ENCODE data around the gene LSM14A. TPM values are rescaled to one million over a fixed set of nuclear protein-coding genes. Genes with fewer than 3 reads are reported as not detected.
"Not testable (repeated sequence)": the region's sequence is repeated elsewhere in the genome, so short reads cannot be mapped to it uniquely, and the experiment has no call there.

The LSM14A gene
- total RNA-seq, 5 donors from 2014 or later (not counting 1 experiment from before 2014, with no cell fraction given): 135 to 180 (median 159) TPM

DNA sequence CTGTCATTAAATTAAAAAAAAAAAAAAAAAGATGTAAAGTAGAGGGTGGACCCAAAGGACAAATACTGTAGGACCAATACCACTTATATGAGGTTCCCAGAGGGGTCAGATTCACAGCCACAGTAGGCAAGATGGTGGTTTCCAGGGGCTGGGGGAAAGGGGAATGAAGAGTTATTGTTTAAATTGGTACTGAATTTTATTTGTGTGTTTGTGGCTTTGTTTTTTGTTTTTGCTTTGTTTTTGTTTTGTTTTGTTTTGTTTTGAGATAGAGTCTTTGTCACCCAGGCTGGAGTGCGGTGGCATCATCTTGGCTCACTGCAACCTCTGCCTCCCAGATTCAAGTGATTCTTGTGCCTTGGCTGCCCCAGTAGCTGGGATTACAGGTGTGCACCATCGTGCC is 17.9 kb upstream of the LSM14A start:
- H3K27ac ChIP-seq (ENCODE audit: low read length): no peak overlapping the region
- no peak overlapping the region for H3K4me3 ChIP-seq (ENCODE audit: control insufficient read depth in 1 of 2, extremely low read depth in 1 of 2, low read length in 1 of 2)
- no peaks in the 10 kb centered on the region for H3K4me1 ChIP-seq (ENCODE audit: control insufficient read depth in 1 of 2, extremely low read depth in 1 of 2, insufficient read depth in 2 of 2, low read length in 2 of 2)
- CTCF ChIA-PET: interaction anchor here in 1 of 2 donors (0.7 kb wide), 1 partner anchor 407 kb away, joined by 5 read pairs; no protein-coding TSS in a partner anchor
- Mint-ChIP-seq H3K27ac (no peak overlapping the region), H3K9me3 (no peaks in the 10 kb centered on the region), H3K36me3 (no peaks in the 10 kb centered on the region), H3K4me1 (no peaks in the 10 kb centered on the region), H3K4me3 (no peak overlapping the region), H3K27me3 (peaks cover 0 to 1% of the 10 kb centered on the region in 2 donors)
- DNase-seq (no peak), ATAC-seq (replicated peaks in 1 of 4) (no peak)
- WGBS (ENCODE audit: insufficient coverage): 80% methylated on average over 2 of the region's 2 CpGs
- no peaks in the 10 kb centered on the region for H3K36me3 ChIP-seq (ENCODE audit: control insufficient read depth in 2 of 2, extremely low read depth in 1 of 2, insufficient read depth in 1 of 2, low read length in 1 of 2)
- POLR2A ChIA-PET: no interaction called here
- H3K27me3 ChIP-seq (replicated peaks in 1 of 2; ENCODE audit: control insufficient read depth in 2 of 2, extremely low read depth in 1 of 2, insufficient read depth in 2 of 2, low read length in 1 of 2): peaks cover 0 to 3% of the 10 kb centered on the region in 2 experiments
- no peaks in the 10 kb centered on the region for H3K9me3 ChIP-seq

- POLR2A ChIA-PET: interaction anchor here in 1 of 2 donors (0.7 kb wide), 1 partner anchor 18 kb away, joined by 3 read pairs; no protein-coding TSS in a partner anchor
- Mint-ChIP-seq H3K36me3 (no peaks in the 10 kb centered on the region), H3K4me1 (no peaks in the 10 kb centered on the region), H3K27ac (no peak overlapping the region), H3K4me3 (no peak overlapping the region), H3K9me3 (no peaks in the 10 kb centered on the region), H3K27me3 (peaks cover 0 to 1% of the 10 kb centered on the region in 2 donors)
- WGBS (ENCODE audit: insufficient coverage): 80% methylated on average over 1 of the region's 5 CpGs
- Histone ChIP-seq H3K9me3 (no peaks in the 10 kb centered on the region), H3K27ac (ENCODE audit: low read length) (no peak overlapping the region), H3K4me1 (ENCODE audit: control insufficient read depth in 1 of 2, extremely low read depth in 1 of 2, insufficient read depth in 2 of 2, low read length in 2 of 2) (no peaks in the 10 kb centered on the region), H3K36me3 (ENCODE audit: control insufficient read depth in 2 of 2, extremely low read depth in 1 of 2, insufficient read depth in 1 of 2, low read length in 1 of 2) (no peaks in the 10 kb centered on the region), H3K27me3 (replicated peaks in 1 of 2; ENCODE audit: control insufficient read depth in 2 of 2, extremely low read depth in 1 of 2, insufficient read depth in 2 of 2, low read length in 1 of 2) (peaks cover 0 to under 1% of the 10 kb centered on the region in 2 experiments), H3K4me3 (ENCODE audit: control insufficient read depth in 1 of 2, extremely low read depth in 1 of 2, low read length in 1 of 2) (no peak overlapping the region)
- CTCF ChIA-PET: no interaction called here
- ATAC-seq (replicated peaks in 1 of 4): no peak
- DNase-seq: no peak
Measured at GRCh38 chr19:34155686-34156085, 16.6 kb upstream of the LSM14A start.

DNA sequence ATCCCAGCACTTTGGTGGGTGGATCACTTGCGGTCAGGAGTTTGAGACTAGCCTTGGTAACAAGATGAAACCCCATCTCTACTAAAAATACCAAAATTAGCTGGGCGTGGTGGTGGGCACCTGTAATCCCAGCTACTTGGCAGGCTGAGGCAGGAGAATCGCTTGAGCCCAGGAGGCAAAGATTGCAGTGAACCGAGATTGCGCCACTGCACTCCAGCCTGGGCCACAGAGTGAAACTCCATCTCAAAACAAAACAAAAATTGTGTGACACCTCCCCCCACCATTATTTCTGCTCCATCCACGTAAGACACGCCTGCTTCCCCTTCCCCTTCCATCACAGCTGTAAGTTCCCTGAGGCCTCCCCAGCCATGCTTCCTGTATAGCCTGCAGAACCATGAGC is 13.3 kb upstream of the LSM14A start:
- H3K36me3 ChIP-seq (ENCODE audit: control insufficient read depth in 2 of 2, extremely low read depth in 1 of 2, insufficient read depth in 1 of 2, low read length in 1 of 2); H3K27ac Mint-ChIP-seq; H3K27me3 ChIP-seq (replicated peaks in 1 of 2; ENCODE audit: control insufficient read depth in 2 of 2, extremely low read depth in 1 of 2, insufficient read depth in 2 of 2, low read length in 1 of 2); ATAC-seq (replicated peaks in 1 of 4); H3K27ac ChIP-seq (ENCODE audit: low read length); H3K4me3 ChIP-seq (ENCODE audit: control insufficient read depth in 1 of 2, extremely low read depth in 1 of 2, low read length in 1 of 2); H3K4me1 Mint-ChIP-seq; CTCF ChIA-PET; H3K36me3 Mint-ChIP-seq; H3K9me3 Mint-ChIP-seq; H3K4me3 Mint-ChIP-seq; DNase-seq; POLR2A ChIA-PET; H3K9me3 ChIP-seq; H3K27me3 Mint-ChIP-seq; H3K4me1 ChIP-seq (ENCODE audit: control insufficient read depth in 1 of 2, extremely low read depth in 1 of 2, insufficient read depth in 2 of 2, low read length in 2 of 2): not testable (repeated sequence)
- WGBS (ENCODE audit: insufficient coverage): 81% methylated on average over 7 of the region's 7 CpGs

- H3K27me3 Mint-ChIP-seq; H3K27ac Mint-ChIP-seq; H3K9me3 ChIP-seq; POLR2A ChIA-PET; H3K36me3 ChIP-seq (ENCODE audit: control insufficient read depth in 2 of 2, extremely low read depth in 1 of 2, insufficient read depth in 1 of 2, low read length in 1 of 2); H3K4me1 Mint-ChIP-seq; H3K4me3 ChIP-seq (ENCODE audit: control insufficient read depth in 1 of 2, extremely low read depth in 1 of 2, low read length in 1 of 2); H3K4me1 ChIP-seq (ENCODE audit: control insufficient read depth in 1 of 2, extremely low read depth in 1 of 2, insufficient read depth in 2 of 2, low read length in 2 of 2); H3K27ac ChIP-seq (ENCODE audit: low read length); ATAC-seq (replicated peaks in 1 of 4); H3K9me3 Mint-ChIP-seq; H3K27me3 ChIP-seq (replicated peaks in 1 of 2; ENCODE audit: control insufficient read depth in 2 of 2, extremely low read depth in 1 of 2, insufficient read depth in 2 of 2, low read length in 1 of 2); DNase-seq; H3K36me3 Mint-ChIP-seq; H3K4me3 Mint-ChIP-seq: not testable (repeated sequence)
- CTCF ChIA-PET: interaction anchor here in 1 of 2 donors (0.5 kb wide), 1 partner anchor 824 kb away, joined by 9 read pairs; no protein-coding TSS in a partner anchor
- WGBS (ENCODE audit: insufficient coverage): no CpG with 5 or more reads among the region's 5 CpGs
Measured at GRCh38 chr19:34159541-34159940, 12.8 kb upstream of the LSM14A start.

DNA sequence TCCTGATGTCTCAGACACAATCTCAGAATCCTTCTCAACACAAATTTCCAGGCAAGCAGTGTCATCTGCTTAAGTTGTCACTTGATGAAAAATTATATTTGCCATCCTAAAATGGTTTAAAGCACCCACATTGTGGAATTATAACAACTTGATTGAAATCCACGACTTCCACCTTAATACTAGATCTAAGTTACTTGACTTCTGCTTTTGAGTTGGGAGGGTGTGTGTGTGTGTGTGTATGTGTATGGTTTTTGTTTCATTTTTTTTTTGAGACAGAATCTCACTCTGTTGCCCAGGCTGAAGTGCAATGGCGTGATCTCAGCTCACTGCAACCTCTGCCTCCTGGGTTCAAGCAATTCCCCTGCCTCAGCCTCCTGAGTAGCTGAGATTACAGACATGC is 10.4 kb upstream of the LSM14A start:
- CTCF ChIA-PET; H3K27me3 ChIP-seq (replicated peaks in 1 of 2; ENCODE audit: control insufficient read depth in 2 of 2, extremely low read depth in 1 of 2, insufficient read depth in 2 of 2, low read length in 1 of 2); H3K4me1 Mint-ChIP-seq; H3K9me3 ChIP-seq; H3K4me3 Mint-ChIP-seq; H3K4me3 ChIP-seq (ENCODE audit: control insufficient read depth in 1 of 2, extremely low read depth in 1 of 2, low read length in 1 of 2); POLR2A ChIA-PET; H3K27ac ChIP-seq (ENCODE audit: low read length); ATAC-seq (replicated peaks in 1 of 4); H3K27ac Mint-ChIP-seq; H3K9me3 Mint-ChIP-seq; H3K27me3 Mint-ChIP-seq; DNase-seq; H3K36me3 ChIP-seq (ENCODE audit: control insufficient read depth in 2 of 2, extremely low read depth in 1 of 2, insufficient read depth in 1 of 2, low read length in 1 of 2); H3K36me3 Mint-ChIP-seq; H3K4me1 ChIP-seq (ENCODE audit: control insufficient read depth in 1 of 2, extremely low read depth in 1 of 2, insufficient read depth in 2 of 2, low read length in 2 of 2): not testable (repeated sequence)
- 20% methylated on average over 1 of the region's 2 CpGs for WGBS (ENCODE audit: insufficient coverage)

- whole genome bisulfite sequencing (ENCODE audit: insufficient coverage): 72% methylated on average over 7 of the region's 8 CpGs
- H3K27me3 ChIP-seq (replicated peaks in 1 of 2; ENCODE audit: control insufficient read depth in 2 of 2, extremely low read depth in 1 of 2, insufficient read depth in 2 of 2, low read length in 1 of 2): peaks cover 0 to 3% of the 10 kb centered on the region in 2 experiments
- no peak for ATAC-seq (replicated peaks in 1 of 4)
- ChIA-PET POLR2A (no interaction called here), CTCF (no interaction called here)
- Mint-ChIP-seq H3K4me1 (peaks cover 0 to under 1% (median 0%) of the 10 kb centered on the region in 3 donors), H3K4me3 (no peak overlapping the region), H3K9me3 (no peaks in the 10 kb centered on the region), H3K27me3 (no peaks in the 10 kb centered on the region), H3K27ac (no peak overlapping the region), H3K36me3 (no peaks in the 10 kb centered on the region)
- H3K36me3 ChIP-seq (ENCODE audit: control insufficient read depth in 2 of 2, extremely low read depth in 1 of 2, insufficient read depth in 1 of 2, low read length in 1 of 2): no peaks in the 10 kb centered on the region
- no peak overlapping the region for H3K27ac ChIP-seq (ENCODE audit: low read length)
- DNase-seq: no peak
- no peaks in the 10 kb centered on the region for H3K4me1 ChIP-seq (ENCODE audit: control insufficient read depth in 1 of 2, extremely low read depth in 1 of 2, insufficient read depth in 2 of 2, low read length in 2 of 2)
- H3K4me3 ChIP-seq (ENCODE audit: control insufficient read depth in 1 of 2, extremely low read depth in 1 of 2, low read length in 1 of 2): no peak overlapping the region
- no peaks in the 10 kb centered on the region for H3K9me3 ChIP-seq
Measured at GRCh38 chr19:34165295-34165738, 7.0 kb upstream of the LSM14A start.
